ENCODE data around the gene SPAG16.

SPAG16 gene

DNA sequence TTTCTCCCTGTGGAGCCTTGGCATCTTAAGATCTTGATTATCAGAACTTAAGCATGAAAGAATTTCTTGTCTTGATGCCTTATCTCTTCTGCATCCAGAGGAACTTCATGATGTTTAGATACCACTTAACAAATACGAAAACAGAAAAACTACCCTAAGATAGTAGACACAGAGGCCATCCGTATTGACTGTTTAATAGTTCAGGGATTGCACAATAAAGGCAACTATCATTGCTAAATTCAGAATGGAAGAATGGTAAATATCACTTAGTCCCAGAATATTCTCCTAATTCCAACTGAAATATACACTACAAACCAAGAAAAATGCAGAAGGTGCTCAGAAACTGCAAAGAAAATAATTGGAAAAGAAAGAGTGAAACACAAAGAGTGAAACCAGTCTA, 912.0 kb downstream of the SPAG16 start:
- DNase-seq = no peak

DNA sequence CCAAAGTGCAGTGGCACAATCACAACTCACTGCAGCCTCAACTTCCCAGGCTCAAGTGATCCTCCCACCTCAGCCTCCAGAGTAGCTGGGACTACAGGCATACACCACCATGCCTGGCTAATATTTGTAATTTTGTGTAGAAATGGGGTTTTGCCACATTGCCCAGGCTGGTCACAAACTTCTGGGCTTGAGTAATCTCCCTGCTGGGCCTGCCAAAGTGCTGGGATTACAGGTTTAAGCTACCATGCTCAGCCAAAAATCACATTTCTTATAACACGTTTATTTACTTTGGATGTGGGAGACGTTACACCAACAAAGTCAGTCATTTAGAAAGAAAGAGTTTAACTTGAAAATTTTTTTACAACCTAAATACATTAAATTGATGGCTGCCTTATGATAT, 917.6 kb downstream of the SPAG16 start:
- no peak for DNase-seq

DNA sequence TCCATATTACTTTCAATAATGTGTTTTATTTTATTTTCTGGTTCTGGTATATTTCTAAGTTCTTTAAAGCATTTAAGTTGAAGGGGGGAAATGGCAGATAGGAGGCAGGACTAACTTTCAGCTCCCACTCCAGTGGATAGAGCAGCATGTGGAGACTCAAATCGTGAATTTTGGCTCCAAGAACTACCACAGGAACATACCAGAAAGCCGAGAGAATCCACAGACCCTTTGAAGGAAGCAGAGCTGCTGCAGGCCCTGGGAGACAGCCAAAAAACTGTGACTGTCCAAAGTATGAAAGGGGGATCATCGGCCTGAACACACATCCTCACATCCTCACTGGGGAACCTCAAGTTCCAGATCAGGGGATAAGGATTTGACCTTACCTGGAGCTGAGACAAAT, 919.0 kb downstream of the SPAG16 start:
- no peak for DNase-seq

DNA sequence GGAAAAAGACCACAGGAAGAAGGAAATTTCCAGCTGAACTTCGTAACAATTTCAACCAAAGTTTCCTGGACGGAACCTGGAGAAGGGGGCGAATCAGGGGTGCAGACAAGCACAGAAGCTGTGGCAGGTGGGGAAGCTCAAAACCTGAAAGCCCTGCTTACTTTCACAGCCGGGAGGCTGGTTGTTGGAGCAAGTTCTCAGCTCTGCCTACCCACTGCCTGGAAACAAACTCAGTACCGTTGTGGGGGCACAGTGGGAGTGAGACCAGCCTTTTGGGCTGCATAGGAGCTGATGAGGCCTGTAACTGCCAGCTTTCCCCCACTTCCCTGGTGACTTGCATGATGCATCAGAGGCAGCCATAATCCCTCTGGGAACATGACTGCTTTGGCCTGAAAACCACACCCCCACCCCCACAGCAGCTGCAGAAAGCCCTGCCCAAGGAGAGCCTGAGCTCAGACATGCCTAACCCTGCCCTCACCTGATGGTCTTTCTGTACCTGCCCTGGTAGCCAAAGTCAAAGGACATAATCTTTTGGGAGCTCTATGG, 919.6 kb downstream of the SPAG16 start:
- no peak for DNase-seq

DNA sequence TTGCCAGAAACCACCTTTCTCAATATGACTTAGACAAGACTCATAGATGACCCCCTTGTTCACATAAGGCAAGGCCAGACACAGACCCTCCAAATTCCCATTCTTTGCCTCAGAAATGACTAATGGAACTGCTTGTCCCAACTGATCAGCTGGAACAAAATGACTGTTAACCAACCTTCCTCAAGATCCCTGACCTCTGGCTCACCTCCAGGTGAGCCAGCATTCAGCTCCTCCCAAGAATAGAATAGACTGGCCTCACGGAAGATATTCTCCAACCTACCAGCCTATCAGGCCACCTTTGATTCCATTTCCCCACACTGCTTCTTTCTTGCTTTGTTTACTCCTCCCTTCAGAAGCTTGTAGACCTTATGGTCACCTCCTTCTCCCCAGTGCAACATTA, 930.8 kb downstream of the SPAG16 start:
- no peak for DNase-seq

DNA sequence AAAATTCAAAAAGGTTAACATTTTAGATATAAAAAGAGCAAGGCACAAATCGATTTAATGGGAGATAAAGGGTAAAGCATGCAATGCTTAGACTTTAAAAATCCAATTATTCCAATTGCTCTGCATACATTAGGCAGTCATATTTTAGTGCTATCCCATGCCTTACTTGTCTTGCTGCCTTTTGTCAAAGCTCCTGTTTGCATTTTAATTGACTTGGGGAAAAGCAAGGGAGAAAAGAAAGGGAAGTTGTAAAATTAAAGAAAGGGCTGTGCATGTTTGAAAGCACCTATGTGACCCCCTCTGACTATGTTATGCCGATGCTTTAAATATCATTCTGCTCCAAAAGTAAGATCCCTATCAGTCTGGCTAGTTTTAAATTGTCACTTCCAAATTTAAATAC, 932.9 kb downstream of the SPAG16 start:
- no peak for DNase-seq

DNA sequence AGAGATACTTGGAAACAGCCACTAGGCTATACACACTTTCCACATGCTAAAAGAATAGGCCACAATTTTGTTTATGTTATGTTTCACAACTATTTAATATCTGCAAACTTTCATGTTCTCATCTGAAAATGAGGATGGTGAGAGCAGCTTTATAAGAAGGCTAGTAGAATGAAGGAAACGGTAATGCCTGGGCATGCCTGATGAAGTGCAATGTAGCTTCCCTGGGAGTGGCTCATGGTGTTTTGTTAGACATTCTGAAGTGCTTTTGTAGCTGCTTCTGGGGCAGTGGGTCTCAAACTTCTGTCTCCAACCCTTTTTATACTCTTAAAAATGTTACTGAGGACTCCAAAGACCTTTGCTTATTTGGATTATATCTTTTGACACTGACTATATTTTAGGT, 933.3 kb downstream of the SPAG16 start:
- DNase-seq = no peak

DNA sequence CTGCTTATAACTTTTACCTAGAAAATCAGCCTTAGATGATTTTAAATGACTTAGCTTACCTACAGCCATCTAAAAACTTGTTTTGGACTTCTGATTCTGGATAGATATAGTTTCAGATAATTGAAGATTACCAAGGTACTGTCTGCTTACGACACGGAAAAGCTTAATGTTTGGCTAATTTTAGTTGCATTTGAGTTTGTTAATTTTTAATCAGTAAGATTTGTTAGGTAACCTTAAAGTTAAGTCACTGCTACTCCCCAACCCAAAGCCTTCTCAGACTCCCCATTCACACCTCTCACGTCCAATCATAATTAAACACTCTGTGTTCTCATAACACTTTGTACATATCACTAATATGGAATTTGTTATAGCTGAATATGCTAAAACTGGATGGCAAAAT, 936.0 kb downstream of the SPAG16 start:
- no peak for DNase-seq

DNA sequence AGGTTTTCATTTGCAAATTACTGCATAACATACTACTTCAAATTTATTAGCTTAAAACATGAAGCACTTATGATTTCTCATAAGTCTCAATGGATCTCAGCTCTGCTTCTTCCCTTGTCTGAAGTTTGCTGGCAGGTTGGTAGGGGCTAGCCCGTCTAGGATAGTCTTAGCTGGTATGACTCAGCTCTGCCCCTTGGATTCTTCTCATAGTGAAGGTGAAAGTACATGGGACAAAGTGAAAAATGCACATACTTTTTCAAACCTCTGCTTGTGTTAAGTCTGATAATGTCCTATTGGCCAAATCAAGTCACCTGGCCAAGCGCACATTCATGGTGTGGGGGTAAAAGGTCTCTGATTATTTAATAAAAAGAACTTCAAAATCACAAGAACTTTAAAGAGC, 941.8 kb downstream of the SPAG16 start:
- DNase-seq = no peak

DNA sequence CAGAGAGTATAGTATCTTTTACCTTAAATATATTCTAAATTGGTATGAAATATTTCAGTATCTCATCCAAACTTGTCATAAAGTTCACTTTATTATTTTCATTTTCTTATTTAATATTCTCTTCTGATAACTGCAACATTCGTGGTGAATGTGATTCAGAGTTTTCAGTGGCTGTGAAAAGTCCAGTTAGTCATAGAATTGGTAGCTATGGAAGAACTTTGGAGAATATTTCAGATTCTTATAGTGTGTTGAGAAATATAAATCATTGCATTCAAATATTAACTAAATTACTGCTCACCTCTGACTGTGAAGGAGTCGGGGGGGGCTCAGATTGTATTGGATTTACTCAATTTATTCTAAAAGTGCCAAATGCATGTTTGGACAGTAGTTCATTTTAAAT, 948.0 kb downstream of the SPAG16 start:
- DNase-seq = no peak

DNA sequence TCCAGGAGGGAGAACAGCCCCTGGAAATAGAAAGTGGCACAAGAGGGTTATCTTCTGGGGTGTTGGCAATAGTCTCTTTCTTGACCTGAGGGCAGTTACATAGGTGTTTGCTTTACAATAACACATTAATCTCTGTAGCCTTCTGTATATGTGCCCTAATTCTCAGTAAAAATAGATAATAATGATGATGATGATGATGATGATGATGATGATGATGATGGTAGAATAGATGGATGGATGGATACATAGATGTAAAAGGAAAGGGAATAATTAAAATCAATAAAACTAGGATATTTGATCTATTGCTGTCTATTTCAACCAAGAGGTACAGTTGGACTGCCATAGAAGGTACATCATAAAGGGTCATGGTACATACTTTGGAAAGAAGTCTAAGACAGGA, 948.9 kb downstream of the SPAG16 start:
- DNase-seq = no peak

DNA sequence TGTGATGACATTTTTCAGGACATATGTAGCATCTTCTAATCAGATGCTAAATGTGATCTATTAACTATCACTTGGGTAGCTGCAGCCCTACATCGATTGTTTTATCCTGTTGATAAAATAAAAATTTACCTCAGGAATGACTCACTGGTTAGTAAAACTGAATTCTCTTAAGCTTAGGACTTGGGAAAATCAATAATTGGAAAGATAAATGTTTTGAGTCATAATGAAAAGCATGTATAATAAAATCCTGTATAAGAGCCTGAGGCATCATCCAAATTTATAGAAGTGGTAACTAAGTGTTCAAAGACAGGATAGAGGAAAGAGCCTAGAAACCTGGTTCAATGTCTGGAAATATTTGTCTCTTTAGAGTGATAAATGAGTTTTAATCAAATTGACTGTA, 958.5 kb downstream of the SPAG16 start:
- no peak for DNase-seq

DNA sequence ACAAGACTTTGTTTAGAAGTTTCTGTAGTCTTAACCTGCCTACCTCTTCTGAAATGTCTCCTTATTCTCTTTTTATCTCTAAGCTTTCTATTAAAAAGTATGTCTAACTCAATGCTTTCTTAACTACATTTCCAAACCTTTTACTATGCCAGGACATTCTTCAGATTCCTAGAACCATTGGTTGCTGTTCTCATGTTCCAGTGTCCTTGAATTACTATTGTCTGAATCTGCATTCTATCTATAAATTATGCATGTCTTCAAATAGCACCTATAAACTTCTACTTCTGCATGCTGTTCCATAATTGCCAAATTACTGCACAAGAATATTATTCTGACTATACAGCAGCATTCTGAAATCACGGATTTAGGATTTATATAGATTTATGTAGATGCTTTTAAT, 960.6 kb downstream of the SPAG16 start:
- no peak for DNase-seq

DNA sequence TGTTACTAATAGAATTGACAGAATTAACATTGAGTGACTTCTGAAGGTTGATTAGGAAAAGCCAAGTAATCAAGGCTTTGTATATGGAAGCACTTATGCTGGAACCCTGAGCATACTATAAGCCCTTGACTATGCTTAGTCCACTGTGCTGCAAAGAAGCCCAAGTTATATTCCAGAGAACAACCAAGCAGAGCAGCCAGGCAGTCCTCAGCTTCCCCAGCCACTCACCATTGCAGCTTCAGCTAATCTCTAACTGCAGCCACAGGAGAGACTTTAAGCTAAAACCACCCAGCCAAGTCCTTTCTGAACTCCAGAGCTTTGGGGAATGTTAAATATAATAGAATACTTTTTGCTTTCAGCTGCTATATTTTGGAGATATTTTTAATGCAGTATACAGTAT, 962.2 kb downstream of the SPAG16 start:
- DNase-seq = no peak

DNA sequence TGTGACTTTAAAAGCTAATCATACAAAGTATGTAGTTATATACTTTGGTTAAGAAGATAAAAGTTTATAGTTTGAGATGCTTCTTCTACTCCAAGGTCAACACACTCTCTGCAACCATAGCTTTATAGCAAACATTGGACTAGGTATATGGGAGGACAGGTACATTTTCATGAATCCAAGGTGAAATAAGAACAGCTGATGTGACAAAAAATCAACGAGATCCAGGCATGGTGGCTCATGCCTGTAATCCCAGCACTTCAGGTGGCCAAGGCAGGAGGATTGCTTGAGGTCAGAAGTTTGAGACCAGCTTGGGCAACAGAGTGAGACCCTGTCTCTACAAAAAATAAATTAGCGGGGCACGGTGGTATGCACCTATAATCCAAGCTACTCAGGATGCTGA, 963.3 kb downstream of the SPAG16 start:
- DNase-seq = no peak

DNA sequence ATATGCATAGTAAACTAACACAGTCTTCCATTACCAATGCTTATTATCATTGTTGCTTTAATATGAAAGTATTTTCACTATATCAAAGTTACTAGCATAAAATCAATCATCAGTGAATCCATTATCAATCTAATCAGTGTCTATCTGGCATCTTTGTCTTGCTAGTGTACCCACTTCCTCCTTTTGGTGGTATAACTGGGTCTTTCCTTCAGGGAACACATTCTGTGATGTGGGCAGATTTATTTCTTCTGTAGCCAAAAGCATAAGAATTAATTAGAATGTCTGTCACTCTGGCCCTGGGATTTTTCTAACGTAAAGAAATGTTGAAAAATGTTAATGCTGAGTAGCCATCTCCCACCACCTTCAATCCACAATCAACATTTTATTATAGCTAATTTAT, 970.8 kb downstream of the SPAG16 start:
- DNase-seq = no peak

DNA sequence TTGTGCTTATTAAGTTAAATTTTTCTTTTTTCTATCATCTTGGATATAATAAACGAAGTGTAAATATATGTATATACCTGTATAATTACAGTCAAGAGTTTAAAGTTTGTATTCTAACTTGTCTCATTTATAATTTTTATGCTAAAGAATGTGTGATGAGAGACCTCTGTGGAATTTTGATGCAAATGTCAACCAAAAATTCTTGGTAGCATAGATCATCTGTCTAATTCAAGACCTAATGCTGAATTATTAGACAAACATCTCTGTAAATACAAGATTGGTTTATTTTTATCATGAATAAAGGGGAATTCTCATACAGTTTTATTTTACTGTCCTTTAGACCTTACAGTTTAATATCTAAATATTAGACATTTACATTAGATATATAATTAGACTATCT, 977.4 kb downstream of the SPAG16 start:
- DNase-seq = no peak

DNA sequence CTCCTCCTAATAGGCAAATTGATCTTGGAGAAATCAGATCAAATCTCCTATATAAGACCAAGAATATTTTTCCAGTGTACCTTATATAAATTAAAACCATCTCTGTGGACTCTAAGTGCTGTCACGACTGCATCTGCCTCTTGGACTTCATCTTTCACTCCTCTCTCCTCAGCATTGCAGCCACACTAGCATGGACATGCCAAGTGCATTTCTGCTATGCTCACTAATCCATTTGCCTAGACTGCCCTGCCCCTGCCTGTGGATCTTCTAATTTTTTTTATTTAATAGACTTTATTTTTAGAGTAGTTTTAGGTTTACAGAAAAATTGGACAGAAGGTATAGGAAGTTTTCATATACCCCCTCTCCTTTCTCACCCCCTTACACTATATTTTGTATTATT, 979.9 kb downstream of the SPAG16 start:
- DNase-seq = no peak

DNA sequence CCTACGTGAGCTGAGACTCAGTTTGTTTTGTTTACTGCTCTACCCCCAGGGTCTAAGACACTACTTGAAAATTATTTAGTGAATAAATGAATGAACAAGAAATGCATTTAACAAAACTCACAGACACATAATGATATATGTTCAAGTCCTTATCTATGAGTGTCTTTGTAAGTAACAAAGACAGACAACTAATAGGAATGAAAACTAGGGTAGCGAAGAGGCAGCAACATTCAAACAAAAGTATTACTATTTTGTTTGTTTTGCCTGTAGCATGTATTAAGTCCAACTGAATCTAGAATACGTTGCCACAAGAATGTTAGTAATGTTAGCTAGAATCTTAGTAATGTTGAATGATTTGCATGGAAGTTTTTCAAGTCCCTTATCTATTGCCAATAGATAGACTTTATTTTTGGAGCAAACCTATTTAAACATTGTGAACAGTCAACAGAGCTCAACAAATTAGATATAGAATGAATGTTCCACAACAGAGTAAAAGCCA, 981.8 kb downstream of the SPAG16 start:
- no peak for DNase-seq

DNA sequence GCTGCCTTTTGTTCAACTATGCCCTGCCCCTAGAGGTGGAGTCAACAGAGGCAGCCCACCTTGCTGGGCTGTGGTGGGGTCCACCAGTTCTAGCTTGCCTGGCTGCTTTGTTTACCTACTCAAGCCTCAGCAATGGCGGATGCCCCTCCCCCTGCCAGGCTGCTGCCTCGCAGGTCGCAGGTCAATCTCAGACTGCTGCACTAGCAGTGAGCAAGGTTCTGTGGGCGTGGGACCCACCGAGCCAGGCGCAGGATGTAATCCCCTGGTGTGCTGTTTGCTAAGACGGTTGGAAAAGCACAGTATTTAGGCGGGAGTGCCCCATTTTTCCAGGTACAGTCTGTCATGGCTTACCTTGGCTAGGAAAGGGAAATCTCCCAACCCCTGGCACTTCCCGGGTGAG, 993.6 kb downstream of the SPAG16 start:
- DNase-seq = no peak

DNA sequence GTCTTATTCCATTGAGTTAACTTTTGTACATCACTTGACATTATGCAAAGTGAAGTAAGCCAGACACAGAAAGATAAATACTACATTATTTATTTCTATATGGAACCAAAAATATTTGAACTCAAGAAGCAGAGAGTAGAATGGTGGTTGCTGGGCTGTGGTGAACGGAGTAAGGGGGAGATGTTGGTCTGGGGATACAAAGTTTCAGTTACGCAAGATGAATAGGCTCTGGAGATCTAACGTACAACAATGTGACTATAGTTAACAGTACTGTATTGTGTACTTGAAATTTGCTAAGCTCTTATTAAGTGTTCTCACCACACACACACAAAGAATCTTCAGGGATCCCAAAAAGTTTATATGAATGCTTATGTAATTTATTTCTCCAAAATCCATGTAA, 1001.7 kb downstream of the SPAG16 start:
- no peak for DNase-seq

DNA sequence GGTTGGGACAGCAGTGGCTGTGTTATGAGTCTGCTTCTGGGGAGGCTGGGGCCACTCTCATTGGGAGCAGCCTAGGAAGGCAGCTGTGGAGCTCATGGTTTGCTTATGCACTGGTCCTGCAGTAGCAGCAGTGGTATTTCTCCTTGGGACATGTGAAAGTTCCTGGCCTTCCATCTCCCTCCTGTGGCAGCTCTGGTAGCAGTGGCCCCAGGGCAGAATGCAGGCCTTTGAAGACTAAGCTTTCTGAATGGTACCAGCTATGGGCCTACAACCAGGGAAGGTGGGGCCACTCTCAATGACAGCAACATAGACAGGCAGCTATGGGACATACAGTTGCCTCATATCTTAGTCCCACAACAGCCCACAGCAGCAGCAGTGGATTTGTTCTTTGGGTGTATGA, 1009.3 kb downstream of the SPAG16 start:
- no peak for DNase-seq

DNA sequence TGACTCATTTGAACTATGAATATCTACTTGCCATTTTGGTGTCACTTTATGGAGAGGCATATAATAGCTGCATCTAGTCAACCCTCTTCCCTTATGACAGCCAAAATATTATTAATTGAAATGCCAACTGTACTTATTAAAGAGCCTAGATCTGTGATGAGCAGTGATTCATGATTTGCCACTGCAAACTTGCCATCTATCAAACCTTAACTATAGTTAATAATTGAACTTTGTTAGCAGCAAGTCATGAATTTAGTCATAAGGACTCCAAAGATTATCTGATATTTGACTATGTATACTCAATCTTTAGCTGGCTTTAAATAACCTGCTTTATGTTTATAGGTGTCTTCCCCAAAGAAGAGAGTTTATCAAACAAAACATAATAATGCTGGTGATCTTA, 1010.2 kb downstream of the SPAG16 start:
- no peak for DNase-seq

DNA sequence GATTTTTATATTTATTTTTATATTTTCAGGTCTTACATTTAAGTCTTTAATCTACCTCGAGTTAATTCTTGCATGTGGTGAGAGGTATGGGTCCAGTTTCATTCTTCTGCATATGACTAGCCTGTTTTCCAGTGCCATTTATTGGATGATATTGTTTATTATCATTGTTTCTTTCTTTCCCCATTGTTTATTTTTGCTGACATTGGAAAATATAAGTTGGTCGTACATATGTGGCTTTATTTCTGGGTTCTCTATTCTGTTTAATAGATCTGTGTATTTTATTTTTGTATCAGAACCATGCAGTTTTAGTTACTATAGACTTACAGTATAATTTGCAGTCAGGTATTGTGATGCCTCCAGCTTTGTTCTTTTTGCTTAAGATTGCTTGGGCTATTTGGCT, 1013.2 kb downstream of the SPAG16 start:
- DNase-seq = no peak

DNA sequence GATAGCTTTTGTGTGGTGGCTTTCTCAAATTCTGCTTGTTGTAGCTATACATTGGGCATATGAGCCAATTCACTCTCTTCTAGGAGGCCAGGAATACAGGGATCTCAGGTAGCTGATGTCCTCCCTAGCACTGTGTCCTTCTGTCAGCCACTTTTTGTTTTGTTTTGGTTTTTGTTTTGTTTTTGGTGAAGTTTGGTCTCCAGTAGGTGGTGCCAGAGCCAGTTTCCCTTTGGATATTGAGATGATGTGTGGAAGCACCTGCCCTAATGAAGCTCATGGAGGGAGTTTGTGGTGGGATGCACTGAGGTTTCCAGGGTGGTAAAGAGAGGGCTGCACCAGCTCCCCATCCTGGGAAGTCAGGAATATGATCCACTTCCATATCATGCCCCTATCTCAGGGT, 1026.1 kb downstream of the SPAG16 start:
- no peak for DNase-seq

DNA sequence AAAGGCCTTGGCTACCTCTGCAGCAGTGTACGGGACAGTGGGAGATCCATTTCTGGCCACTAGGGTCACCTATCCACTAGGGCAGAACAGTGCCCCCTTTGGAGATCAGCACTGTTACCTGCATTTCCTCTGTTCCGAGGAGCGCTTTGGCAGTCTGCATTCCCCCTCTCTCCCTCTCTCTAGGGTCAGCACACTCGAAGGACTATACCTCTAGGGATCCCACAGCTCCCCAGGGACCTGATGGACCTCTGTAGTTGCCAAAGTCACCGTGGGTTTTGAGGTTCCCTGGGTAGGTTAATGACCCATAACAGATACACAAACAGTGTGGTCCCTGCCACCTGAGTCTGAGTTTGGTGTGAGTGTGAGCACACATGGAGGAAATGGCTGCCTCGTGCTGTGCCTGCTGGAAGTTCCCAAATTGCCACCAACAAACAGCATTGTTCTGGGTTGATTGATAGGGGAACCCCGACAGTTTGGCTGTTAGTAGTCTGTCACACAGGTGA, 1026.8 kb downstream of the SPAG16 start:
- no peak for DNase-seq

Data from KG1 (cell line).